Liver (tissue), 9 donors: Measurements from ENCODE around the gene IFT81. TPM values are rescaled to one million over a fixed set of nuclear protein-coding genes. Genes with fewer than 3 reads are reported as not detected.

Source experiments
- DNase-seq: peaks from one replicate; pipeline ENCODE4 v3.0.0-alpha.2; 2017; ENCODE audit warnings: low spot score
- H3K27ac ChIP-seq, 2 donors: one replicate each; pipeline ENCODE4 v1.7.0; 2013; ENCODE audit warnings: inconsistent platforms in 2 of 2, low read length in 2 of 2, control low read depth in 1 of 2, low read depth in 1 of 2, mild to moderate bottlenecking in 1 of 2
- H3K27me3 ChIP-seq, 4 donors: one replicate each; pipeline versions ENCODE4 v1.6.1 to v1.7.0; 2013; ENCODE audit warnings: low read length in 3 of 4, inconsistent platforms in 1 of 4, mild to moderate bottlenecking in 1 of 4, moderate library complexity in 1 of 4; ENCODE audit not compliant: control insufficient read depth in 4 of 4, insufficient read depth in 4 of 4
- H3K36me3 ChIP-seq, 4 donors: one replicate each; pipeline versions ENCODE4 v1.6.1 to v1.7.0; 2013; ENCODE audit warnings: low read length in 3 of 4, mild to moderate bottlenecking in 3 of 4, low read depth in 1 of 4, moderate library complexity in 1 of 4; ENCODE audit not compliant: control insufficient read depth in 4 of 4, insufficient read depth in 3 of 4
- H3K4me1 ChIP-seq, 4 donors: one replicate each; pipeline versions ENCODE4 v1.6.1 to v1.7.0; 2013; ENCODE audit warnings: low read length in 3 of 4, mild to moderate bottlenecking in 3 of 4, moderate library complexity in 1 of 4; ENCODE audit not compliant: control insufficient read depth in 4 of 4, insufficient read depth in 4 of 4
- H3K4me3 ChIP-seq, 3 donors: one replicate each; pipeline versions ENCODE4 v1.6.1 to v1.7.0; 2013; ENCODE audit warnings: low read length in 3 of 3, control low read depth in 1 of 3, low read depth in 1 of 3, mild to moderate bottlenecking in 1 of 3
- H3K9ac ChIP-seq, 2 donors: one replicate each; pipeline ENCODE4 v1.7.0; 2013; ENCODE audit warnings: low read length in 2 of 2, mild to moderate bottlenecking in 2 of 2, moderate library complexity in 2 of 2, control low read depth in 1 of 2, low read depth in 1 of 2
- H3K9me3 ChIP-seq, 4 donors: one replicate each; pipeline versions ENCODE4 v1.6.1 to v1.7.0; 2013; ENCODE audit warnings: low read length in 3 of 4; ENCODE audit not compliant: control insufficient read depth in 4 of 4
- EGR1 ChIP-seq, 2 donors: IDR thresholded peaks; 2 replicates each; pipeline ENCODE4 v1.6.1; 2016 to 2018; ENCODE audit warnings: antibody characterized with exemption in 2 of 2, low read depth in 2 of 2
- FOXA1 ChIP-seq: IDR thresholded peaks from 2 replicates; pipeline ENCODE4 v1.6.1; 2016; ENCODE audit warnings: antibody characterized with exemption
- FOXA2 ChIP-seq: IDR thresholded peaks from 2 replicates; pipeline ENCODE4 v1.6.1; 2016; ENCODE audit warnings: antibody characterized with exemption
- GABPA ChIP-seq, 2 donors: IDR thresholded peaks in 1 of 2; conservative IDR thresholded peaks in 1 of 2; 2 replicates each; pipeline ENCODE4 v1.6.1; 2016; ENCODE audit warnings: antibody characterized with exemption in 2 of 2, mild to moderate bottlenecking in 1 of 2, moderate library complexity in 1 of 2
- HNF4A ChIP-seq, 2 donors: conservative IDR thresholded peaks; 2 replicates each; pipeline ENCODE4 v1.6.1; 2016; ENCODE audit warnings: antibody characterized with exemption in 2 of 2, mild to moderate bottlenecking in 2 of 2
- HNF4G ChIP-seq: IDR thresholded peaks from 2 replicates; pipeline ENCODE4 v1.6.1; 2016; ENCODE audit warnings: antibody characterized with exemption
- JUND ChIP-seq, 2 donors: IDR thresholded peaks; 2 replicates each; pipeline ENCODE4 v1.6.1; 2016; ENCODE audit warnings: antibody characterized with exemption in 2 of 2
- NR2F2 ChIP-seq: IDR thresholded peaks from 2 replicates; pipeline ENCODE4 v1.6.1; 2016; ENCODE audit warnings: antibody characterized with exemption
- RAD21 ChIP-seq, 2 donors: IDR thresholded peaks; 2 replicates each; pipeline ENCODE4 v1.6.1; 2016; ENCODE audit warnings: antibody characterized with exemption in 2 of 2, mild to moderate bottlenecking in 2 of 2
- RXRA ChIP-seq, 2 donors: IDR thresholded peaks; 2 replicates each; pipeline ENCODE4 v1.6.1; 2017 to 2018; ENCODE audit warnings: antibody characterized with exemption in 2 of 2, mild to moderate bottlenecking in 1 of 2
- SP1 ChIP-seq: IDR thresholded peaks from 2 replicates; pipeline ENCODE4 v1.6.1; 2018; ENCODE audit warnings: antibody characterized with exemption, mild to moderate bottlenecking
- TAF1 ChIP-seq: conservative IDR thresholded peaks from 2 replicates; pipeline ENCODE4 v1.6.1; 2016; ENCODE audit warnings: antibody characterized with exemption, mild to moderate bottlenecking
- YY1 ChIP-seq: IDR thresholded peaks from 2 replicates; pipeline ENCODE4 v1.6.1; 2016; ENCODE audit warnings: antibody characterized with exemption, mild to moderate bottlenecking
- WGBS: extraction: QIAGEN DNeasy Blood & Tissue Kit; methylation state at CpG from one replicate; pipeline ENCODE4 v1.1.7; 2013; 5-methylcytosine and 5-hydroxymethylcytosine counted together
- polyA plus RNA-seq, 2 donors: library from polyadenylated mRNA; stranded (reverse) in 1 of 2; unstranded in 1 of 2; fragments of 200-250 nt in 1 of 2; fragments of >200 nt in 1 of 2; fragmentation: Nextera tagmentation in 1 of 2; extraction: Ambion mirVana in 1 of 2; gene quantifications; one replicate each; pipeline versions ENCODE4 v1.2.1 to v1.2.3, GENCODE V29; 2013 to 2015
- total RNA-seq, 2 donors: library from RNA; depleted of rRNA; stranded (reverse); fragments of >200 nt; gene quantifications; one replicate each; pipeline ENCODE4 v1.2.3, GENCODE V29; 2014
- TF ChIP-seq, protein P1 (sequence below): IDR thresholded peaks from 2 replicates; pipeline ENCODE4 v1.6.1; 2016; ENCODE audit warnings: antibody characterized with exemption
- TF ChIP-seq, protein P2 (sequence below): IDR thresholded peaks from 2 replicates; pipeline ENCODE4 v1.6.1; 2016; ENCODE audit warnings: antibody characterized with exemption
- TF ChIP-seq, protein P3 (sequence below): fragments of 150-350 bp; IDR thresholded peaks from 2 replicates; pipeline ENCODE4 v1.5.1; 2017; ENCODE audit warnings: improper control_type of control experiment, low read depth, low read length; ENCODE audit not compliant: missing input control
- TF ChIP-seq, protein P4 (sequence below): IDR thresholded peaks from 2 replicates; pipeline ENCODE4 v1.6.1; 2016; ENCODE audit warnings: antibody characterized with exemption, mild to moderate bottlenecking
- TF ChIP-seq, protein P5 (sequence below): IDR thresholded peaks from 2 replicates; pipeline ENCODE4 v1.6.1; 2016; ENCODE audit warnings: antibody characterized with exemption
- donor health status: healthy.
- donor health status: healthy.
- donor health status: healthy.
- donor health status: healthy.
- donor health status: healthy.

Gene IFT81
- total and polyA plus RNA-seq, 4 donors: 1.9 to 4.9 (median 2.8) TPM

DNA sequence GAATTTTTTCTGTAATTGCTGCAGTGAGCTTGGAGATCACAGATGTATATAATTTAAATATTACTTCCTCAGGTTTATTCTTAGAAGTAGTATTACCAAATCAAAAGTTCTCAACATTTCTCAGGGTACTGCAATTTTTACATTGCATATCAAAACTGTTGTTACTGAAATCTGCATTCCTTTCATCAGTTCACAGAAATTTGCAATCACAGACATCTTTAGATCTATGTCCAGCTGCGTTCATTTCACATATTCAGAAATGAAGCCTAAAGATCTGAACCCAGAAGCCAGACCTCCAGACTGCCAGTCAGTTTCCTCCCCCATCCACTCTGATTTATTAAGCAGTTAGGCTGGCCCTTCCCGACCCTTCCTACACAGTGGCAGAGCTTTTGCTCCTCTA, 18.2 kb upstream of the IFT81 start:
- Histone ChIP-seq H3K4me3 (no peak overlapping the region), H3K27ac (no peak overlapping the region), H3K9ac (no peak overlapping the region), H3K9me3 (no peaks in the 10 kb centered on the region), H3K4me1 (peaks cover 13 to 46% (median 24%) of the 10 kb centered on the region in 4 donors), H3K27me3 (no peaks in the 10 kb centered on the region), H3K36me3 (no peaks in the 10 kb centered on the region)
- TF ChIP-seq, protein P1, sequence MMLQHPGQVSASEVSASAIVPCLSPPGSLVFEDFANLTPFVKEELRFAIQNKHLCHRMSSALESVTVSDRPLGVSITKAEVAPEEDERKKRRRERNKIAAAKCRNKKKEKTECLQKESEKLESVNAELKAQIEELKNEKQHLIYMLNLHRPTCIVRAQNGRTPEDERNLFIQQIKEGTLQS: no peak
- TF ChIP-seq, protein P2, sequence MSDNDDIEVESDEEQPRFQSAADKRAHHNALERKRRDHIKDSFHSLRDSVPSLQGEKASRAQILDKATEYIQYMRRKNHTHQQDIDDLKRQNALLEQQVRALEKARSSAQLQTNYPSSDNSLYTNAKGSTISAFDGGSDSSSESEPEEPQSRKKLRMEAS: no peak
- no peak for TF ChIP-seq GABPA (IDR thresholded peaks at IDR 0.05 in 1 of 2, conservative IDR thresholded peaks at IDR 0.05 in 1 of 2)
- no peak for TF ChIP-seq HNF4A (conservative IDR thresholded peaks at IDR 0.05)
- no peak for TF ChIP-seq RAD21 (IDR thresholded peaks at IDR 0.05)
- TF ChIP-seq, protein P3, sequence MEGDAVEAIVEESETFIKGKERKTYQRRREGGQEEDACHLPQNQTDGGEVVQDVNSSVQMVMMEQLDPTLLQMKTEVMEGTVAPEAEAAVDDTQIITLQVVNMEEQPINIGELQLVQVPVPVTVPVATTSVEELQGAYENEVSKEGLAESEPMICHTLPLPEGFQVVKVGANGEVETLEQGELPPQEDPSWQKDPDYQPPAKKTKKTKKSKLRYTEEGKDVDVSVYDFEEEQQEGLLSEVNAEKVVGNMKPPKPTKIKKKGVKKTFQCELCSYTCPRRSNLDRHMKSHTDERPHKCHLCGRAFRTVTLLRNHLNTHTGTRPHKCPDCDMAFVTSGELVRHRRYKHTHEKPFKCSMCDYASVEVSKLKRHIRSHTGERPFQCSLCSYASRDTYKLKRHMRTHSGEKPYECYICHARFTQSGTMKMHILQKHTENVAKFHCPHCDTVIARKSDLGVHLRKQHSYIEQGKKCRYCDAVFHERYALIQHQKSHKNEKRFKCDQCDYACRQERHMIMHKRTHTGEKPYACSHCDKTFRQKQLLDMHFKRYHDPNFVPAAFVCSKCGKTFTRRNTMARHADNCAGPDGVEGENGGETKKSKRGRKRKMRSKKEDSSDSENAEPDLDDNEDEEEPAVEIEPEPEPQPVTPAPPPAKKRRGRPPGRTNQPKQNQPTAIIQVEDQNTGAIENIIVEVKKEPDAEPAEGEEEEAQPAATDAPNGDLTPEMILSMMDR: no peak
- TF ChIP-seq FOXA1: no peak
- TF ChIP-seq NR2F2: no peak
- TF ChIP-seq SP1: no peak
- no peak for DNase-seq
- 86% methylated on average over 2 of the region's 2 CpGs for WGBS

DNA sequence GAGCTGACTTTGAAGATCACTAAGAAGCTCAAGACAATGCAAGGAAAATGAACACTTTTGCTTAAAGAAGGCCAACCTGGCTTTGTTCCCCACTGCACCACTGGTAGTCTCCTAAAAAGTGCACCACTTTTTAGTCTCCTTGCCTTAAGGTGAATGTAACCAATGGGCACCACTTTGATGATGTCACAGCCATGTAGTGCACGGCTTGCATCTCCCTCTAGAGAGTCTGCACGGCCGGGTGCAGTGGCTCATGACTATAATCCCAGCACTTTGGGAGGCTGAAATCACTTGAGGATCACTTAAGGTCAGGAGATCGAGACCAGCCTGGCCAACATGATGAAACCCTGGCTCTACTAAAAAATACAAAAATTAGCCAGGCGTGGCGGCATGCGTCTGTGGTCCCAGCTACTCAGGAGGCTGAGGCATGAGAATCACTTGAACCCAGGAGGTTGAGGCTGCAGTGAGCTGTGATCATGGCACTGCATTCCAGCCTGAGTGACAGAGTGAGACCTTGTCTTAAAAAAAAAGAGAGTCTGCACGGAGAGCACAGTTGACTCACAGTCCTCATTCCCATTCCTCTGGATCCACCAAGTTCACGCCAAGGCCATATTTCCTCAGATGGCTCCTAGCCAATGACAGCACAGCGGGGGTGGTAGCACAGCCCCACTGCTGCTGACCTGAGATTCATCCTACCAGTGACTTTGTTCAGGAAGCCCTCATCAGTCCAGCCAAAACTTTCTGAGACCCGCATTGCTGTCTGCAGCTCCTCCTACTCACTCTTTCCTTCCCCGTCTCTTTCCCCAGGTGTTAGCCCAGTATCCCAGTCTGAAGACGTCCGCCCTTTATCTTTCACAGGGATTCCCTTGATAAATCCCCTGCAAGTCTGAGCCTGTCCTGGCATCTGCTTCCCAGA, 16.5 kb upstream of the IFT81 start:
- WGBS: 78% methylated on average over 14 of the region's 14 CpGs
- H3K9me3 ChIP-seq: no peaks in the 10 kb centered on the region
- TF ChIP-seq, protein P1: no peak
- TF ChIP-seq HNF4A (conservative IDR thresholded peaks at IDR 0.05) (peak in 1 of 2 donors; percentile 3), NR2F2 (no peak), YY1 (no peak), JUND (IDR thresholded peaks at IDR 0.05) (no peak), SP1 (peak; percentile 33), RXRA (IDR thresholded peaks at IDR 0.05) (peak; percentile 25 to 48), GABPA (IDR thresholded peaks at IDR 0.05 in 1 of 2, conservative IDR thresholded peaks at IDR 0.05 in 1 of 2) (no peak), FOXA2 (no peak), FOXA1 (no peak), HNF4G (no peak), EGR1 (IDR thresholded peaks at IDR 0.05; ENCODE audit: low read depth in 2 of 2) (peak; percentile 35 to 63), TAF1 (no peak), RAD21 (IDR thresholded peaks at IDR 0.05) (no peak)
- TF ChIP-seq, protein P2: no peak
- TF ChIP-seq, protein P3: no peak
- TF ChIP-seq, protein P4, sequence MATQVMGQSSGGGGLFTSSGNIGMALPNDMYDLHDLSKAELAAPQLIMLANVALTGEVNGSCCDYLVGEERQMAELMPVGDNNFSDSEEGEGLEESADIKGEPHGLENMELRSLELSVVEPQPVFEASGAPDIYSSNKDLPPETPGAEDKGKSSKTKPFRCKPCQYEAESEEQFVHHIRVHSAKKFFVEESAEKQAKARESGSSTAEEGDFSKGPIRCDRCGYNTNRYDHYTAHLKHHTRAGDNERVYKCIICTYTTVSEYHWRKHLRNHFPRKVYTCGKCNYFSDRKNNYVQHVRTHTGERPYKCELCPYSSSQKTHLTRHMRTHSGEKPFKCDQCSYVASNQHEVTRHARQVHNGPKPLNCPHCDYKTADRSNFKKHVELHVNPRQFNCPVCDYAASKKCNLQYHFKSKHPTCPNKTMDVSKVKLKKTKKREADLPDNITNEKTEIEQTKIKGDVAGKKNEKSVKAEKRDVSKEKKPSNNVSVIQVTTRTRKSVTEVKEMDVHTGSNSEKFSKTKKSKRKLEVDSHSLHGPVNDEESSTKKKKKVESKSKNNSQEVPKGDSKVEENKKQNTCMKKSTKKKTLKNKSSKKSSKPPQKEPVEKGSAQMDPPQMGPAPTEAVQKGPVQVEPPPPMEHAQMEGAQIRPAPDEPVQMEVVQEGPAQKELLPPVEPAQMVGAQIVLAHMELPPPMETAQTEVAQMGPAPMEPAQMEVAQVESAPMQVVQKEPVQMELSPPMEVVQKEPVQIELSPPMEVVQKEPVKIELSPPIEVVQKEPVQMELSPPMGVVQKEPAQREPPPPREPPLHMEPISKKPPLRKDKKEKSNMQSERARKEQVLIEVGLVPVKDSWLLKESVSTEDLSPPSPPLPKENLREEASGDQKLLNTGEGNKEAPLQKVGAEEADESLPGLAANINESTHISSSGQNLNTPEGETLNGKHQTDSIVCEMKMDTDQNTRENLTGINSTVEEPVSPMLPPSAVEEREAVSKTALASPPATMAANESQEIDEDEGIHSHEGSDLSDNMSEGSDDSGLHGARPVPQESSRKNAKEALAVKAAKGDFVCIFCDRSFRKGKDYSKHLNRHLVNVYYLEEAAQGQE: no peak
- TF ChIP-seq, protein P5, sequence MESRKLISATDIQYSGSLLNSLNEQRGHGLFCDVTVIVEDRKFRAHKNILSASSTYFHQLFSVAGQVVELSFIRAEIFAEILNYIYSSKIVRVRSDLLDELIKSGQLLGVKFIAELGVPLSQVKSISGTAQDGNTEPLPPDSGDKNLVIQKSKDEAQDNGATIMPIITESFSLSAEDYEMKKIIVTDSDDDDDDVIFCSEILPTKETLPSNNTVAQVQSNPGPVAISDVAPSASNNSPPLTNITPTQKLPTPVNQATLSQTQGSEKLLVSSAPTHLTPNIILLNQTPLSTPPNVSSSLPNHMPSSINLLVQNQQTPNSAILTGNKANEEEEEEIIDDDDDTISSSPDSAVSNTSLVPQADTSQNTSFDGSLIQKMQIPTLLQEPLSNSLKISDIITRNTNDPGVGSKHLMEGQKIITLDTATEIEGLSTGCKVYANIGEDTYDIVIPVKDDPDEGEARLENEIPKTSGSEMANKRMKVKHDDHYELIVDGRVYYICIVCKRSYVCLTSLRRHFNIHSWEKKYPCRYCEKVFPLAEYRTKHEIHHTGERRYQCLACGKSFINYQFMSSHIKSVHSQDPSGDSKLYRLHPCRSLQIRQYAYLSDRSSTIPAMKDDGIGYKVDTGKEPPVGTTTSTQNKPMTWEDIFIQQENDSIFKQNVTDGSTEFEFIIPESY: no peak
- no peaks in the 10 kb centered on the region for H3K36me3 ChIP-seq
- H3K4me3 ChIP-seq: no peak overlapping the region
- H3K9ac ChIP-seq: no peak overlapping the region
- peaks cover 14 to 54% (median 34%) of the 10 kb centered on the region in 4 donors for H3K4me1 ChIP-seq
- H3K27ac ChIP-seq: peak overlapping the region; percentile 93 to 96
- H3K27me3 ChIP-seq: no peaks in the 10 kb centered on the region
- DNase-seq: no peak
